Measurements from ENCODE around the gene IL4R. TPM values are rescaled to one million over a fixed set of nuclear protein-coding genes. Genes with fewer than 3 reads are reported as not detected.

IL4R gene
- total RNA-seq, 1 experiment from 2014 or later, result 28.6 TPM

DNA sequence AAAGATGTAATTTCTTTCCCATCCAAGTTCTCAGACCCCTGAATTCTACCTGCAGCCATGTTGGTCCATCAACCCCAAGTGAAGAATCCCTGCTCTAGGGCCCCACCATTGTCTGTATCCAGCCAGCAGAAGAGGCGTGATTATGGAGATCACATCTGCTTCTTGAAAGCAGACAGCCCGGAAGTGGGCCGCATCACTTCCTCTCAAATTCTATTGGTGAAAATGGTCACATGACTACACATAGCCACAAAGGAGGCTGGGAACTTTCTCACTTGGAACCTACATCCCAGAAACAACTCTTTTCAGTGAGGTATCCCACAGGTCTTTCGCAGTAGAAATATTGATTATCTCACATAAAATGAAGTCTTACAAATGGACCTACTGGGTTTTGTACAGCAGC is 40.1 kb downstream of the IL4R start:
- Histone ChIP-seq H3K27me3 (ENCODE audit: insufficient read depth, low read length) (no peaks in the 10 kb centered on the region), H2AFZ (ENCODE audit: low read length) (no peak overlapping the region), H3K4me2 (ENCODE audit: insufficient read depth, insufficient read length, low read length) (no peak overlapping the region), H4K20me1 (ENCODE audit: control insufficient read depth, insufficient read depth, insufficient read length) (no peaks in the 10 kb centered on the region), H4K5ac (ENCODE audit: insufficient read length, low read depth, low read length) (no peak overlapping the region), H2BK120ac (ENCODE audit: low read depth, low read length, poor library complexity, severe bottlenecking) (no peak overlapping the region), H3K9ac (ENCODE audit: extremely low read depth, insufficient read length, low read length) (no peak overlapping the region), H2BK20ac (ENCODE audit: low read depth, low read length, poor library complexity, severe bottlenecking) (no peak overlapping the region), H4K91ac (ENCODE audit: insufficient read length, low read depth, low read length) (no peak overlapping the region), H3K56ac (ENCODE audit: insufficient read length, low read depth, low read length) (no peak overlapping the region), H2BK15ac (ENCODE audit: low read depth, low read length) (no peak overlapping the region), H3K23me2 (ENCODE audit: insufficient read length, low read depth, low read length, poor library complexity, severe bottlenecking) (no peaks in the 10 kb centered on the region), H3K23ac (ENCODE audit: insufficient read length, low read depth, low read length) (no peak overlapping the region), H2AK5ac (ENCODE audit: insufficient read length, low read length) (no peak overlapping the region), H4K8ac (replicated peaks; ENCODE audit: insufficient read length, low read depth, low read length) (no peak overlapping the region), H2BK5ac (ENCODE audit: insufficient read length, low read length) (no peak overlapping the region), H3K79me2 (ENCODE audit: insufficient read depth, low read length) (no peaks in the 10 kb centered on the region), H3K4ac (ENCODE audit: low read depth, low read length) (no peak overlapping the region), H3K18ac (ENCODE audit: insufficient read length, low read depth, low read length) (no peak overlapping the region), H3K79me1 (ENCODE audit: insufficient read depth, low read depth, low read length, poor library complexity, severe bottlenecking) (no peaks in the 10 kb centered on the region), H3K4me1 (ENCODE audit: insufficient read depth, low read length) (no peaks in the 10 kb centered on the region), H3T11ph (ENCODE audit: low read length) (no peak overlapping the region), H3K9me3 (ENCODE audit: control insufficient read depth, low read depth, low read length) (peaks cover 7% of the 10 kb centered on the region), H2BK12ac (ENCODE audit: insufficient read length, low read depth, low read length) (no peak overlapping the region), H3K14ac (ENCODE audit: insufficient read depth, low read length) (no peak overlapping the region), H3K27ac (ENCODE audit: insufficient read length, low read depth, low read length) (no peak overlapping the region)
- DNase-seq, result no peak
- no CpG with 5 or more reads among the region's 4 CpGs for WGBS (ENCODE audit: extremely low coverage, insufficient read length, low lambda C conversion rate)
- peaks cover 30 to 58% (median 47%) of the 10 kb centered on the region in 3 experiments for H3K36me3 Mint-ChIP-seq (ENCODE audit: insufficient read depth in 1 of 3, low read depth in 3 of 3)
- peaks cover 12 to 15% of the 10 kb centered on the region in 2 experiments for H3K4me1 Mint-ChIP-seq
- H3K4me3 Mint-ChIP-seq, result no peak overlapping the region
- H3K27me3 Mint-ChIP-seq (ENCODE audit: low read depth), result no peaks in the 10 kb centered on the region
- no peak overlapping the region for H3K27ac Mint-ChIP-seq
- no peaks in the 10 kb centered on the region for H3K9me3 Mint-ChIP-seq
- TF ChIP-seq CTCF (conservative IDR thresholded peaks at IDR 0.05), result no peak
